Frontal cortex (tissue), 4 donors: ENCODE results near the gene FUT2. TPM values are rescaled to one million over a fixed set of nuclear protein-coding genes. Genes with fewer than 3 reads are reported as not detected.
"Not testable (repeated sequence)": the region's sequence is repeated elsewhere in the genome, so short reads cannot be mapped to it uniquely, and the experiment has no call there.

Experiments
- DNase-seq, 2 donors: peaks; one replicate each; pipeline ENCODE4 v3.0.0; 2012; ENCODE audit warnings: low spot score in 2 of 2
- FAIRE-seq: peaks from 2 replicates; lab custom pipeline; 2012; peaks lifted over from hg19 to GRCh38; lab: Jason Lieb, UNC
- total RNA-seq: library from RNA; depleted of rRNA; stranded (reverse); fragments of >200 nt; gene quantifications from one replicate; pipeline ENCODE4 v1.2.3, GENCODE V29; 2014
- donor health status: control.
- donor health status: control.
- donor health status: control.

The FUT2 gene
- total RNA-seq, 1 donor from 2014 or later = under 0.01 TPM

DNA sequence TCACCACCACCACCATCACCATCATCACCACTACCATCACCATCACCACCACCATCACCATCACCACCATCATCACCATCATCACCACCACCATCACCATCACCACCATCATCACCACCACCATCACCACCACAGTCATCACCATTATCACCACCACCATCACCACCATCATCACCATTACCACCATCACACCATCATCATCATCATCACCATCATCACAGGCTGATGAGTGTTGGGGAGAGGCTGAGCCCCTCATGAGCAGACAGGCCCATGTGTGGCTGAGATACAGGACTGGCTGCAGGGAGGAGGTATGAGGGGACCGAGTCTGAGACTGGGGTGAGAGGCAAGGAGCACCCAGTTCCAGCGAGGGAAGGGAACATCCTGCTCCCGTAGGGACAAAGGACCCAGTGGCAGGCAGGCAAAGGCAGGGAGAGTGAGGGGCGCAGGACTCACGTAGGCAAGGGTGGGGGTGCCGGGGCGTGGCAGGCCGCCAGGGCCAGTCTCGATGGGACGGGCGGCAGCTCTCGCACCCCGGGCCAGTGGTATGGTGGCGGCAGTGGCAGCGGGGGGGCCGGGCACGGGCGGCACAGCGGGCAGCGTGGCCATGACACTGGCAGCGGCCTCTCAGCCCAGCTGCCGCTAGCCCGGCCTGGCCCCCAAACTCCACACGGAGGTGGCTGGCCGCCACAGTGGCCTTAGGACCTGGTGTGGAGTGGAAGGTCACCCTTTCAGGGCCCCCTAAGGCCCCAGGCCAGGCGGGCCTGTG lies 25.7 kb upstream of the FUT2 start:
- FAIRE-seq (no peak), DNase-seq (no peak)

DNA sequence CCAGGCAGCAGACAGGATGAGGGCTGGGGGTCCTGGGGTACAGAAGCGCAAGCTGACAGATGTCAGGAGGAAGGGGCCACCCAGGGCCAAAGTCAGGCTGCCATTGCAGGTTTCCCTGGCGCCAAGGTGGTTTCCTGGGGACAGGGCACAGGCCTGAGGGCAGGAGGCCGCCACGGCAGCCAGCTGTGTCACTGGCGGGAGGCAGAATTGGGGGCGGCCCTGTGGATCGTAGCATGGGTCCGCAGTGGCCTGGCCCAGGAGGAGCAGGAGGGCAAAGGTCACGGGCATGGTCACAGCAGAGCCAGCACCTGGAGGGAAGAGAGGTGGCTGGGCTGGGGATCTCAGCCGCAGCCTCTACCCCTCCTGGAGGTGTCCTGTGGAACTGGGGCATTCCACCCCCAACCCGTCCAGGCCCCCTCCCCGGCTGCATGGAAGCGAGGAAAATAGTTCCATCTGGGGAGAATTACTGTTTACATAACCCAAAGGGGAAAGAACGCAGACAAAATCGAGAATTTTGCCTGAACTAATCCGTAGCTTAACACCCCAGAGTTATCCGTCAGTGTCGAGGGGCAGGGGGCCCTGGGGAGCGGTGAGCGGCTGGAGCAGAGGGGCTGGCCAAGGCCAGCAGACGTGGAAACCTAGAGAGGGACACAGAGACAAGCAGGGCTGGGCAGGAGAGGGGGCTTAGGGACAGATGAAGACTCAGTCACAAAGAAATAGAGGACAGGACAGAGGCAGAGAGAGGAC lies 24.9 kb upstream of the FUT2 start:
- FAIRE-seq (no peak), DNase-seq (peak in 1 of 2 donors; percentile 22)

DNA sequence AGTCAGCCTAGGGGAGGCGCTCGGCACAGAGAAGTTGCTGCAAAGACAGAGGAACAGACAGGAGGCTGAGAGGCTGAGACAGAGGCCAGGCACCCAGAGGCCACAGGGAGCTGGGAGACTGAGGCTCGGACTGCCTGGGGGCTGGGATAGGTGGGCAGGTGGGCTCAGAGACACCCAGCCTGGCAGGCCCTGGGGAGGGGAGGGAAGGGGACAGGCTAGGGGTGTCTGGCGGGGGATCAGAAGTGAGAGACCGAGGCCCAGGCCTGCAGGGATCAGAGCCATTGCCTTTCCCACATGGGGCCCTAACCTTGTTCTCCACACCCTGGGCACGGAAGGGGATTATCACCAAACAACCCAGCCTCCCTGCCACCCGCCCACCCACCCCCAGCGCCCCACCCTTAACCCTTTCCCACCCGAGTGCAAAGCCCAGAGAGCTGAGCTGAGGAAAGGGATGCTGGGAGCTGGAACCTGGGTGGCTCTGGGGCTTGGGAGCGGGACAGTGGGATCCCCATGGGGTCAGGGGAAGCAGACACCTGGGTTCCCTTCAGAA lies 24.2 kb upstream of the FUT2 start:
- no peak for FAIRE-seq
- peak in 1 of 2 donors; percentile 22 for DNase-seq

DNA sequence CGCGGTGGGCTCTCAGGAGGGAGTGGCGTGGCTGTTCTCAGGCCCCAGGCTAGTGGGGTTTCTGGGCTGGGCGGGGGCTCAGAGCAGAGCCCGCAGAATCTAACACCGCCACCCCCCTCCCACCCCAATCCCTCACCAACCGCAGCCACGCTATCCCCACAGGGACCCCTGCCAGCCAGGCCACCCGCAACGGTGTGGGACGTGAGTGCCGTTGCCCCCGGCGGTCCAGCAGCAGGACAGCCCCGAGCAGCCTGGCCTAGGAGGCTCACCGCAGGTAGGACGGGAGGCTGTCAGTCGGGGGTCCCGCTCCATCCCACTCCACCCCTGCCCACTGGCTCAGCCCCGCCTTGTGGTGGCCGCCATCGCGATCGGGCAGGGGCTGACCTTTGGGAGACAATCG lies 22.8 kb upstream of the FUT2 start, which contains the start of gene NTN5:
Gene NTN5, minus strand, starts transcription at position 24 of the 400 bp plus-strand sequence. CDS start 2,031 bp downstream, outside the sequence.
- no peak for FAIRE-seq

DNA sequence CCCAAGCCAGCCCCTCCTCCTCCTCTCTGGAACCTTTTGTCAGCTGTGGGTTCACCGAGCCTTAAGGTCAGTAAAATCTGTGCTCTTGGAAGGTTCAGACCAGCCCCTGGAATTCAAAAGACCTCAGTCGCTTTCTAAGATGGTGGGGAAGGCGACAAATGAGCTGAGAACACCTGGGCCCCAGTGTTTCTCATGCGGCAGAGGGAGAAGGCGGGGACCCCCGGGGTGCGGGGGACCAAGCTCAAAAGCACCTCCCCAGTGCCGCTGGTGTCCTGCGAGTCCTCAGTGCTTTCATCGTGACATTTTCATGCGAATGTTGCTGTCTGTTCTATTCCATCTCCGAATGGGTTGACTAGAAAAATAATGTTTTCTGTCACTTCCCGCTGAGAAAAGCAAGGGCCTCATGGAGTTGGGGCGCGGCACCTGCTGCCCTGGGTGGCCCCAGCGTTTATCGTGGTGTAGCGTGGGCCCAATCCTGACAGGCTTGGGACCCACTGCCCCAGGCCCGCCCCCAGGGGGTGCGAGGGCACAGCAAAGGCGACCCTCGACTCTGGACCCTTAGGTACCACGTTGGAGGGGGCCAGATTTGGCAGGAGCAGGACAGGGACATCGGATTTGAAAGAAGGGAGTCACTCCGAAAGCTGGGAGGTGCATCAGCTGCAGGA lies 22.2 kb upstream of the FUT2 start:
- DNase-seq (peak in 1 of 2 donors; percentile 24), FAIRE-seq (no peak)

More for the DNA sequence above, 22.8 kb upstream of the FUT2 start, which contains the start of gene NTN5:
- no peak for DNase-seq

DNA sequence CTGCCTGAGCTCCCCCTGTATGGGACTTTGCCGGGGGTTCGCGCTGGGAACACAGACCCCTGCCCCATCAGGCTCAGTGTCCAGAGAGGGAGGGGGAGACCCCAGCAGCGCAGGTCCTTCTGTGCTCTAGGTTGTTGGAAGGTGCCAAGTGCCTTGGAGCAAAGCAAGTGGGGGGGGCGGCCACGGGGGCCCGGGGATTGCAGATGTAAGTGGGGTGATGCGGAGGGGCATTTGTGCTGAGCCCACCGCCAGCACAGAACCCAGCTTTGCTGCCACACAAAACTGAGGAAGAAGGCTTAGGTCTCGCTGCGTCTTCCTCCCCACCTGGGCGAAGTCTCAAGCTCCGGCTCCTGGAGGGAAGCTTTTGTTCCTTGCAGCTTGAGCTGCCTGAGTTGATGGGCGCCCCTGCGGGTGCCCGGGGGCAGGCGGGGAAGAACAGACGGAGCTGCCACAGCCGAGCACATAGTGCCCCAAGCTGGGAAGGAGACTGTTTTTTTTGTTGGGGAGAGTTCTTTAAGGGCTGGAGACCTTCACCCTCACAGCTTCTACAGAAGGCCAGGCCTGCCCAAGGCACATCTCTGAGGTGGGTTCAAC lies 21.5 kb upstream of the FUT2 start:
- FAIRE-seq = no peak
- DNase-seq = peak in 1 of 2 donors; percentile 34

DNA sequence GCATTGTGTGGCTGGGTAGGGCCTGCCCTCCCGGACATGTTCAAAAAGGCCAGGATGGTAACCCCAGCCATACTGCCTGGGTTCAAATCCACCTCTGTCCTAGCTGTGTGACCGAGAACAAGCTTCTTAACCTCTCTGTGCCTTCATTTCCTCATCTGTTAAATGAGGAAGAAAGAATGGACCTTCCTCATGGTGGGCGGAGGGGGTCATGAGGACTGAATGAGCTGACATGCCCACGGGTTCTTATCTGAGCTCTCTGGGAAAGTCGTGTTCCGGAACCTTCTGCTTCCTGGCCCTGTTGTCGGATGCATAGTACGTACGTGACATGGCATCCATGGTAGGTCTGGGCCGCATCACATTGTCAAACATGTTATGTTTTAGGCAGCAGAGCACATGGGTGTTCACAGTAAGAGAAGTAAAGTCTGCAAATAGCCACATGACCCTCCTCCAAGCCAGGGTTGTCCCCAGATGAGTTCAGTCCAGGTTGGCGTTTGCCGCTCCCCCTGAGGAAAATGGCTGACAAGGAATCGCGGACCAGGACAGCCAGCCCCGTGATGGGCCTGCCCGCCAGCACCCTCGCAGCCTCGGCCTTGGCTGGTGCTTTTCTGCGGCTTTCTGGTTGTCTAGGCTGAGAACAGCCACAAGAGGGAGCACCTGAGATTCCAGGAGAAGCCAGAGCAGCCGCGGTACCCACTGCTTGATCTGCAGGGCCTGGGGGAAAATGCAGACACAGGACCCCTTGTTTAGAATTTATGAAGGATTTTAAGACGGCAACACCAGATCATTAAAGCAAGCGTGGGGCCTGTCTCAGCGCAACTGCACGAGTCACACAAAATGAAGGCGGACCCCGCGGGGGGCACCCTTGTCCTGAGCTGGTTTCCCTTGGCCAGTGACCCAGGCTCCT lies 20.6 kb upstream of the FUT2 start:
- FAIRE-seq = no peak
- peak; percentile 91 to 98 for DNase-seq

DNA sequence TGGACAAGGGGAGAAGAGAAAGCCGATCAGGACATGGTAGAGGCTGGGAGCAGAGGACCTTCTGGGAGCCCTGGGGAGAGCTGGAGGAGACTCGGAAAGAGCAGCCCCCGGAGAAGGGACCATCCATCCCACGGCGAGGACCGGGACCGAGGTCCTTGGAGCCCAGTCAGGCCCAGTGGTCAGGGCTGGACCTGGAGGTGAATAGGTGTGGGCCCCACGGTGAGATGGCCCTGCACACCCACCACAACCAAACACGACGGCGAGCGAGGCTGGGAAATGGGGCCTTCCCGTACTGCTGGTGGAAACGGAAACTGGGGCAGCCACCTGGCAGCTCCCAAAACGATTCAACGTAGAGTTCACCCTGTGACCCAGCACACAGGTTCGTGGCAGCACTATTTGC lies 19.3 kb upstream of the FUT2 start:
- DNase-seq = no peak
- FAIRE-seq = no peak

DNA sequence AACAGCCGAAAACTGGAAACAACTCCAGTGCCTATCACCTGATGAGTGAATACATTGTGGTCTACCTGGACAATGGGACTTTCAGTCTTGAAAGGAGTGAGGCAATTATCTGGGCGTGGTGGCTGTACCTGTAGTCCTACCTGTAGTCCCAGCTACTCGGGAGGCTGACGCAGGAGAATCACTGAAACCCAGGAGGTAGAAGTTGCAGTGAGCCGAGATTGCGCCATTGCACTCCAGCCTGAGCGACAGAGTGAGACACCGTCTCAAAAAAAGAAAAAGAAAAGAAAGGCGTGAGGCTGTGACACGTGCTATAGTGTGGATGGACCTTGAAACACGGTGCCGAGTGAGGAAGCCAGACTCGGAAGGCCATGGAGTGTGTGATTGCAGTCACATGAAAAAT lies 18.9 kb upstream of the FUT2 start:
- FAIRE-seq (no peak), DNase-seq (no peak)

DNA sequence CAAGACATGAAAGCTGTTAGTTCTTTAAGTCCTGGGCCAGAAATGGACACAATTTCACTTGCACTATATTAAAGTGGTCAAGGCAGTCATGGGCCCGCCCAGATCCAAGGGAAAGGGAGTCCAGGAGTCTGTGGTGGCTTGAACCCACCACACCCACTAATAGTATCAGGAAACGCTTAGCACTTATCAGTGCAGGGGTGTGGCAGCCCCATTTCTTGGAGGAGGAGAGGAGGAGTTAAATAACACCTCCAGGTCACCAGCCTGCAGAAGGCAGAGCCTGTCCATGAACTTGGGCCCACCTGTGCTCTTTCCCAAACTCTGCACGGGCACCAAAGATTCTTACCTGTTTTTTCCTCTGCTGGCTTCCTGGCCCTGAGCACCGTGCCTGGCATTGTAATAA lies 17.6 kb upstream of the FUT2 start:
- no peak for FAIRE-seq
- no peak for DNase-seq

DNA sequence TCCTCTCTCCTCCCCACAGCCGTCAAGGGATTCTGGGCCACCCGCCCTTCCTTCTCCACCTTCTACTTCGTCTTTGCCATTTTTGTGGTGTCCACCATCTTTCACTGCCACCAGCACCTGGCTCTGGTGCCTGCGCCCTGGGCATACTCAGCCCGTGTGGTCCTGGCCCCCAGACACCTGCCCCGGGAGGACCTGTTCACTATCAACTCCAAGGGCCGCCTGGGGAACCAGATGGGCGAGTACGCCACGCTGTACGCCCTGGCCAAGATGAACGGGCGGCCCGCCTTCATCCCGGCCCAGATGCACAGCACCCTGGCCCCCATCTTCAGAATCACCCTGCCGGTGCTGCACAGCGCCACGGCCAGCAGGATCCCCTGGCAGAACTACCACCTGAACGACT lies 15.8 kb upstream of the FUT2 start:
- FAIRE-seq, DNase-seq: not testable (repeated sequence)

DNA sequence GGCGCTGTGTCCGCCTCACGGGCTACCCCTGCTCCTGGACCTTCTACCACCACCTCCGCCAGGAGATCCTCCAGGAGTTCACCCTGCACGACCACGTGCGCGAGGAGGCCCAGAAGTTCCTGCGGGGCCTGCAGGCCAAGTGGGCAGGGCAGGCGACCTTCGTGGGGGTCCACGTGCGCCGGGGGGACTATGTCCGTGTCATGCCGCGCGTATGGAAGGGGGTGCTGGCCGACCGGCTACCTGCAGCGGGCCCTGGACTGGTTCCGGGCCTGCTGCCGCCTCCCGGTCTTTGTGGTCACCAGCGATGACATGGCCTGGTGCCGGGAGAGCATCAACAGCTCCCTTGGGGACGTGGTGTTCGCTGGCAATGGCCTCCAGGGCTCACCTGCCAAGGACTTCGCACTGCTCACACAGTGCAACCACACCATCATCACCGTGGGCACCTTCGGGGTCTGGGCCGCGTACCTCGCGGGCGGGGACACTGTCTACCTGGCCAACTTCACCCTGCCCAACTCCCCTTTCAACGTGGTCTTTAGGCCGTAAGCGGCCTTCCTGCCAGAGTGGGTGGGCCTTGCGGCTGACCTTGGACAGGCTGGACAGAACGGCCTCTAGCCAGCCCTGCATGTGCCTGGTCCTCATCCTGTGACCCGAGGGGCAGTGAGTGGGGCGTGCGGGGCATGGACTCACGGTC lies 15.2 kb upstream of the FUT2 start:
- DNase-seq (no peak), FAIRE-seq (no peak)

DNA sequence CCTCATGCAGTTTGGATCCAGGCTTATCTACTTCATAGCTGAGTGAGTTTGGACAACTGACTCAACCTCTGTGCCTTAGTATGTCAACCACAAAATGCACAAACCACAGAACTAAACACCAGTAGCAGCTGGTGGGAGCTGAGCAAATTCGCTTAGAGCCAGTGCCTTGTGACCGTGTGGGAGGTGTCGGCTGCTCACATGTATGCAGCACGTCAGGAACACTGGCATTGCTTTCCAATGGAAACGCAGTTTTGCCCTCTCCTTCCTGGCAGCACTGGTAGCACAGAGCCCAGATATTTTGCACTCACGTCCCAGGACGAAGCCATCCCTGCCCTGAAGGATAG lies 14.7 kb upstream of the FUT2 start:
- FAIRE-seq = no peak

DNA sequence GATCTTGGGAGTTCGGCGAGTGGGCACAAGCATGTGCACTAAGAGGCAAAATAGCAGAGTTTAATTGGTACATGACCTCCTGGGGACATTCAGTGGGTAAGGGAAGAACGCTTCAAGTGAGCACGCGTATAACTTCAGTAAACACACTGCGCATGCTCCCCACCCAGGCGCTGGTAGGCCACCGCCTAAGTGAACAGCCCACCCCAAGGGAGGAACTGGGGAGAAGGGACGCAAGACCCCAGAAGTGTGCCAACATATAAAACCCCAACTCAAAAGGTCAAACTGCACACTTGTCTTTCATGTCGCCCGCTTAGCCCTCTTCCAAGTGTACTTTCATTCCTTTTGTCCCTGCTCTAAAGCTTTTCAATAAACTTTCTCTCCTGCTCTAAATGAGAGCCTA lies 12.4 kb upstream of the FUT2 start:
- DNase-seq (peak in 1 of 2 donors; percentile 69), FAIRE-seq (no peak)

More for the DNA sequence above, 14.7 kb upstream of the FUT2 start:
- no peak for DNase-seq

DNA sequence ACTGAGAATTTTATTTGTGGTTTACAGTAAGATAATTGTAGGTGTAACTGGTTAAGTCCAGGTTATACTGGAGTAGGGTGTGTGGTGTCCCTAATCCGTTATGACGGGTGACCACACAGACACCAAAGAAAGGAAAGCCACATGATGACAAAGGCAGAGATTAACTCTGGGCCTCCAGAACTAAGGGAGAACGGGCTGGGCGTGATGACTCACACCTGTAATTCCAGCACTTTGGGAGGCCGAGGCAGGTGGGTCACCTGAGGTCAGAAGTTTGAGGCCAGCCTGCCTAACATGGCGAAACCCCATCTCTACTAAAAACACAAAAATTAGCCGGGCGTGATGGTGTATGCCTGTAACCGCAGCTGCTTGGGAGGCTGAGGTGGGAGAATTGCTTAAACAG lies 10.2 kb upstream of the FUT2 start:
- DNase-seq (no peak), FAIRE-seq (no peak)

DNA sequence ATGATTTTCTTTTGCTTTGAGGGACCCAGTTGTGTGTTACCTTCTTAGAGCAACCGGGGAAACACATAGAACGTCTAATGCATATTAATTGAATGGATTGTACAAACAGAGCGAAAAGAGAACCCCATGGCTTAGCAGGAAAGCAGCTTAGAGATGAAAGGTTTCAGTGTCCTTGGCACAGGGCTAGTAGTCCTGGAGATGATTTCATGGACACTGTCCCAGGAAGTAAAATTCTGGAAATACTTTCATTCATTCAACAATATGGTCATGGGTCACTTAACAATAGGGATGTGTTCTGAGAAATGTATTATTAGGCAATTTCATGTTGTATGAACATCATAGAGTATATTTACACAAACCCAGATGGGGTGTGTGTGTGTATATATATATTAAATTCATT lies 9.7 kb upstream of the FUT2 start:
- FAIRE-seq = no peak
- no peak for DNase-seq

DNA sequence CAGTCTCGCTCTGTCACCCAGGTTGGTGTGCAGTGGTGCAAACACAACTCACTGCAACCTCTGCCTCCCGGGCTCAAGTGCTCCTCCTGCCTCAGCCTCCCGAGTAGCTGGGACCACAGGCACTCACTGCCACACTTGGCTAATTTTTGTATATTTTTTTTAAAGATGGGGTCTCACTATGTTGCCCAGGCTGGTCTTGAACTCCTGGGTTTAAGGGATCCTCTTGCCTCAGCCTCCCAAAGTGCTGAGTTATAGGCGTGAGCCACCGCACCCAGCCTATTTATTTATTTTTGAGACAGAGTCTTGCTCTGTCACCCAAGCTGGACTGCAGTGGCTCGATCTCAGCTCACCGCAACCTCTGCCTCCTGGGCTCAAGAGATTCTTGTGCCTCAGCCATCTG lies 9.1 kb upstream of the FUT2 start:
- not testable (repeated sequence) for DNase-seq, FAIRE-seq

DNA sequence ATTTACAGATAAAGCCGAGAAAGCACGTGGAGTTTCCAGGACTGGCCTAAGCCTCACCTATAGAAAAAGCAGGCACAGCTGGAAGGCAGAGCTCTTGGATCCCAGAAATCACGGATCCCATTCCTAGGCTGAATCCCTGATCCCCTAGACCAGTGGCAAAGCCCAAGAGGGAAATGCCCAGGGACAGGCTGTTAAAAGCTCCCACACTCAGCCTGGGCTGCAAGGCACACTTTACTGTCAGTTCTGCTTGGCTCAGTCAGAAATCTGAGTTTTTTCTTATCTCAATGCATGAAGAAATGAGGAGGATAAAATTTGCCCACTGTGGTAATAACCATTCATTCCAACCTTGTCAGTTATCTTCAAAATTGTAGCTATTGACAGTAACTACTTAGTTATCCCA lies 8.0 kb upstream of the FUT2 start:
- DNase-seq (no peak), FAIRE-seq (no peak)
